ENCODE measurements around the gene FTO. TPM values are rescaled to one million over a fixed set of nuclear protein-coding genes. Genes with fewer than 3 reads are reported as not detected.

FTO gene
- total RNA-seq, 4 donors from 2014 or later, result 21.3 to 50.5 (median 40.8) TPM

GRCh38 chr16:53803998-53804397 is 100.0 kb downstream of the FTO start:
- 69 to 78% methylated on average over 1 to 2 of the region's 2 CpGs for WGBS, 2 donors (ENCODE audit: low coverage in 1 of 2)
- no peak for DNase-seq
- Histone ChIP-seq H3K4me1 (no peaks in the 10 kb centered on the region), H3K27ac (no peak overlapping the region), H3K4me3 (no peak overlapping the region), H3K36me3 (no peaks in the 10 kb centered on the region), H3K9me3 (no peaks in the 10 kb centered on the region), H3K27me3 (no peaks in the 10 kb centered on the region)
- TF ChIP-seq EP300 (IDR thresholded peaks at IDR 0.05; ENCODE audit: low read depth), result no peak
- TF ChIP-seq POLR2A (IDR thresholded peaks at IDR 0.05), result no peak
- in situ Hi-C loops (cut with MboI; ENCODE audit: low pct_ligation_motif_present in 1 of 4, low pct_unique_long_range_greater_than_20kb in 1 of 4, low sequenced_read_pairs in 3 of 4) (no loop called here), intact Hi-C loops (cut with DNase I; ENCODE audit: low total_unique reads) (no loop called here)

- 76 to 94% methylated on average over 5 to 7 of the region's 7 CpGs for WGBS, 2 donors (ENCODE audit: low coverage in 1 of 2)
- intact Hi-C loops (cut with DNase I; ENCODE audit: low total_unique reads), result no loop called here
- H3K27ac ChIP-seq, result no peak overlapping the region
- no peak overlapping the region for H3K4me3 ChIP-seq
- no peaks in the 10 kb centered on the region for H3K9me3 ChIP-seq
- TF ChIP-seq POLR2AphosphoS5 (IDR thresholded peaks at IDR 0.05), result no peak
- TF ChIP-seq POLR2A (IDR thresholded peaks at IDR 0.05), result no peak
- TF ChIP-seq EP300 (IDR thresholded peaks at IDR 0.05; ENCODE audit: low read depth), result no peak
- no peak for TF ChIP-seq CTCF (IDR thresholded peaks at IDR 0.05)
- in situ Hi-C loops (cut with MboI; ENCODE audit: low pct_ligation_motif_present in 1 of 4, low pct_unique_long_range_greater_than_20kb in 1 of 4, low sequenced_read_pairs in 3 of 4), result no loop called here
- H3K36me3 ChIP-seq, result no peaks in the 10 kb centered on the region
- no peaks in the 10 kb centered on the region for H3K27me3 ChIP-seq
- no peak for DNase-seq
- H3K4me1 ChIP-seq, result no peaks in the 10 kb centered on the region
Observed at GRCh38 chr16:53804467-53804866, 100.5 kb downstream of the FTO start.

GRCh38 chr16:53805113-53805512 is 101.2 kb downstream of the FTO start:
- intact Hi-C loops (cut with DNase I; ENCODE audit: low total_unique reads) (no loop called here), in situ Hi-C loops (cut with MboI; ENCODE audit: low pct_ligation_motif_present in 1 of 4, low pct_unique_long_range_greater_than_20kb in 1 of 4, low sequenced_read_pairs in 3 of 4) (no loop called here)
- Histone ChIP-seq H3K27ac (no peak overlapping the region), H3K4me1 (no peaks in the 10 kb centered on the region), H3K36me3 (no peaks in the 10 kb centered on the region), H3K9me3 (no peaks in the 10 kb centered on the region), H3K27me3 (no peaks in the 10 kb centered on the region), H3K4me3 (no peak overlapping the region)
- DNase-seq, result no peak
- 80 to 85% methylated on average over 2 of the region's 2 CpGs for WGBS, 2 donors (ENCODE audit: low coverage in 1 of 2)
- TF ChIP-seq EP300 (IDR thresholded peaks at IDR 0.05; ENCODE audit: low read depth), result no peak
- TF ChIP-seq CTCF (IDR thresholded peaks at IDR 0.05), result no peak
- no peak for TF ChIP-seq POLR2A (IDR thresholded peaks at IDR 0.05)
- TF ChIP-seq POLR2AphosphoS5 (IDR thresholded peaks at IDR 0.05), result no peak

GRCh38 chr16:53805752-53806151 is 101.8 kb downstream of the FTO start:
- Histone ChIP-seq H3K4me1 (no peaks in the 10 kb centered on the region), H3K27me3 (no peaks in the 10 kb centered on the region), H3K9me3 (no peaks in the 10 kb centered on the region), H3K27ac (no peak overlapping the region), H3K36me3 (no peaks in the 10 kb centered on the region), H3K4me3 (no peak overlapping the region)
- TF ChIP-seq CTCF (IDR thresholded peaks at IDR 0.05), result no peak
- no peak for TF ChIP-seq EP300 (IDR thresholded peaks at IDR 0.05; ENCODE audit: low read depth)
- no peak for TF ChIP-seq POLR2AphosphoS5 (IDR thresholded peaks at IDR 0.05)
- no peak for TF ChIP-seq POLR2A (IDR thresholded peaks at IDR 0.05)
- WGBS, 2 donors (ENCODE audit: low coverage in 1 of 2), result 86 to 90% methylated on average over 4 of the region's 4 CpGs
- DNase-seq, result no peak
- intact Hi-C loops (cut with DNase I; ENCODE audit: low total_unique reads), result no loop called here
- in situ Hi-C loops (cut with MboI; ENCODE audit: low pct_ligation_motif_present in 1 of 4, low pct_unique_long_range_greater_than_20kb in 1 of 4, low sequenced_read_pairs in 3 of 4), result no loop called here
